Measurements from ENCODE around the gene CRYM. TPM values are rescaled to one million over a fixed set of nuclear protein-coding genes. Genes with fewer than 3 reads are reported as not detected.

CRYM gene
- polyA plus RNA-seq, 3 donors: not detected

DNA sequence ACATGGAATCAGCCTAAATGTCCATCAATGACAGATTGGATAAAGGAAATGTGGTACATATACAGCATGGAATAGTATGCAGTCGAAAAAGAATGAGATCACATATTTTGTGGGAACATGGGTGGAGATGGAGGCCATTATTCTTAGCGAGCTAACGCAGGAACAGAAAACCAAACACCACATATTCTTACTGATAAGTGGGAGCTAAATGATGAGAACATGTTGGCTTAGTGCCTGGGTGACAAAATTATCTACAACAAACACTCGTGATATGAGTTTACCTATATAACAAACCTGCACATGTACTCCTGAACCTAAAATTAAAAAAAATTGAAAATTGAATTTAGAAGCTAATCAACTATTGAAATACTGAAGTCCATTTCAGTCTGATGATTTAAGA, 38.4 kb downstream of the CRYM start:
- Histone ChIP-seq H4K20me1 (ENCODE audit: insufficient read depth, low read length) (no peaks in the 10 kb centered on the region), H3K9me3 (replicated peaks in 1 of 2; ENCODE audit: control insufficient read depth in 1 of 2, insufficient read depth in 1 of 2, low read length in 2 of 2) (peaks cover 0 to 4% of the 10 kb centered on the region in 2 donors), H3K4me2 (replicated peaks; ENCODE audit: extremely low read depth, low read length, poor library complexity, severe bottlenecking) (no peak overlapping the region), H3K9ac (ENCODE audit: insufficient read depth, low read length, poor library complexity, severe bottlenecking) (no peak overlapping the region), H3K79me2 (ENCODE audit: insufficient read depth, low read length) (no peaks in the 10 kb centered on the region), H3K27me3 (ENCODE audit: control insufficient read depth in 2 of 2, insufficient read depth in 2 of 2, low read length in 2 of 2) (no peaks in the 10 kb centered on the region), H2AFZ (ENCODE audit: insufficient read depth, low read depth, low read length, poor library complexity, severe bottlenecking) (no peak overlapping the region), H3K27ac (ENCODE audit: low read depth in 1 of 2, low read length in 2 of 2) (no peak overlapping the region), H3K4me1 (ENCODE audit: control insufficient read depth in 1 of 2, insufficient read depth in 2 of 2, low read length in 2 of 2) (no peaks in the 10 kb centered on the region), H3K36me3 (replicated peaks in 1 of 2; ENCODE audit: control insufficient read depth in 1 of 2, insufficient read depth in 2 of 2, low read length in 2 of 2) (no peaks in the 10 kb centered on the region), H3K4me3 (replicated peaks in 1 of 3; ENCODE audit: low read depth in 2 of 3, low read length in 3 of 3) (no peak overlapping the region)
- no peaks in the 10 kb centered on the region for H3K36me3 Mint-ChIP-seq
- no peak for DNase-seq
- H3K27ac Mint-ChIP-seq: no peak overlapping the region
- no CpG with 5 or more reads among the region's 4 CpGs for WGBS (ENCODE audit: insufficient coverage)
- intact Hi-C loops (cut with micrococcal nuclease): no loop called here
- H3K27me3 Mint-ChIP-seq (ENCODE audit: low read depth in 3 of 3): peaks cover 2 to 16% (median 9%) of the 10 kb centered on the region in 3 donors
- H3K9me3 Mint-ChIP-seq: peaks cover 0 to 11% (median 3%) of the 10 kb centered on the region in 7 donors
- H3K4me3 Mint-ChIP-seq: no peak overlapping the region
- no peaks in the 10 kb centered on the region for H3K4me1 Mint-ChIP-seq
- TF ChIP-seq, protein P1, sequence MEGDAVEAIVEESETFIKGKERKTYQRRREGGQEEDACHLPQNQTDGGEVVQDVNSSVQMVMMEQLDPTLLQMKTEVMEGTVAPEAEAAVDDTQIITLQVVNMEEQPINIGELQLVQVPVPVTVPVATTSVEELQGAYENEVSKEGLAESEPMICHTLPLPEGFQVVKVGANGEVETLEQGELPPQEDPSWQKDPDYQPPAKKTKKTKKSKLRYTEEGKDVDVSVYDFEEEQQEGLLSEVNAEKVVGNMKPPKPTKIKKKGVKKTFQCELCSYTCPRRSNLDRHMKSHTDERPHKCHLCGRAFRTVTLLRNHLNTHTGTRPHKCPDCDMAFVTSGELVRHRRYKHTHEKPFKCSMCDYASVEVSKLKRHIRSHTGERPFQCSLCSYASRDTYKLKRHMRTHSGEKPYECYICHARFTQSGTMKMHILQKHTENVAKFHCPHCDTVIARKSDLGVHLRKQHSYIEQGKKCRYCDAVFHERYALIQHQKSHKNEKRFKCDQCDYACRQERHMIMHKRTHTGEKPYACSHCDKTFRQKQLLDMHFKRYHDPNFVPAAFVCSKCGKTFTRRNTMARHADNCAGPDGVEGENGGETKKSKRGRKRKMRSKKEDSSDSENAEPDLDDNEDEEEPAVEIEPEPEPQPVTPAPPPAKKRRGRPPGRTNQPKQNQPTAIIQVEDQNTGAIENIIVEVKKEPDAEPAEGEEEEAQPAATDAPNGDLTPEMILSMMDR (IDR thresholded peaks at IDR 0.05): no peak

DNA sequence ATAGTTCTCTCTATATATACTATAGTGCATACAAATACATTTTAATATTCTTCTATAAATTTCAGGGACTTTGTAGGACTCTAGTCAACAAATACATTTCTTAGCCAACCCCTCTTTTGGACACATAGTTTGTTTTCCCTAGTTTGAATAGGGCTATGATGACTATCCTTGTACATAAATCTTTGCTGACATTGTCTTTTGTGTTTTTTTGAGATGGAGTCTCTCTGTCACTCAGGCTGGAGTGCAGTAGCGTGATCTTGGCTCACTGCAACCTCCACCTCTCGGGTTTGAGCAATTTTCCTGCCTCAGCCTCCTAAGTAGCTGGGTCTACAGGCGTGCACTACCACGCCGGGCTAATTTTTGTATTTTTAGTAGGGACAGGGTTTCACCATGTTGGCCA, 41.3 kb downstream of the CRYM start:
- peaks cover 0 to 13% (median 3%) of the 10 kb centered on the region in 7 donors for H3K9me3 Mint-ChIP-seq
- no peaks in the 10 kb centered on the region for H3K4me1 ChIP-seq (ENCODE audit: control insufficient read depth in 1 of 2, insufficient read depth in 2 of 2, low read length in 2 of 2)
- H4K20me1 ChIP-seq (ENCODE audit: insufficient read depth, low read length): no peaks in the 10 kb centered on the region
- no peak overlapping the region for H3K4me2 ChIP-seq (replicated peaks; ENCODE audit: extremely low read depth, low read length, poor library complexity, severe bottlenecking)
- DNase-seq: no peak
- WGBS (ENCODE audit: insufficient coverage): 67% methylated on average over 1 of the region's 5 CpGs
- TF ChIP-seq, protein P1 (IDR thresholded peaks at IDR 0.05): no peak
- H3K79me2 ChIP-seq (ENCODE audit: insufficient read depth, low read length): no peaks in the 10 kb centered on the region
- H3K27me3 ChIP-seq (ENCODE audit: control insufficient read depth in 2 of 2, insufficient read depth in 2 of 2, low read length in 2 of 2): peaks cover 1 to 2% of the 10 kb centered on the region in 2 donors
- H3K36me3 Mint-ChIP-seq: no peaks in the 10 kb centered on the region
- no peak overlapping the region for H3K9ac ChIP-seq (ENCODE audit: insufficient read depth, low read length, poor library complexity, severe bottlenecking)
- H3K4me3 ChIP-seq (replicated peaks in 1 of 3; ENCODE audit: low read depth in 2 of 3, low read length in 3 of 3): no peak overlapping the region
- H3K9me3 ChIP-seq (replicated peaks in 1 of 2; ENCODE audit: control insufficient read depth in 1 of 2, insufficient read depth in 1 of 2, low read length in 2 of 2): peaks cover 0 to 4% of the 10 kb centered on the region in 2 donors
- H3K27me3 Mint-ChIP-seq (ENCODE audit: low read depth in 3 of 3): peaks cover 2 to 16% (median 11%) of the 10 kb centered on the region in 3 donors
- H3K36me3 ChIP-seq (replicated peaks in 1 of 2; ENCODE audit: control insufficient read depth in 1 of 2, insufficient read depth in 2 of 2, low read length in 2 of 2): no peaks in the 10 kb centered on the region
- no peak overlapping the region for H2AFZ ChIP-seq (ENCODE audit: insufficient read depth, low read depth, low read length, poor library complexity, severe bottlenecking)
- H3K27ac ChIP-seq (ENCODE audit: low read depth in 1 of 2, low read length in 2 of 2): no peak overlapping the region
- no peaks in the 10 kb centered on the region for H3K4me1 Mint-ChIP-seq
- H3K4me3 Mint-ChIP-seq: no peak overlapping the region
- intact Hi-C loops (cut with micrococcal nuclease): no loop called here
- H3K27ac Mint-ChIP-seq: no peak overlapping the region
